Measurements from ENCODE around the gene OPN1MW2. TPM values are rescaled to one million over a fixed set of nuclear protein-coding genes. Genes with fewer than 3 reads are reported as not detected.
"Not testable (repeated sequence)": the region's sequence is repeated elsewhere in the genome, so short reads cannot be mapped to it uniquely, and the experiment has no call there.

Gene OPN1MW2
- total RNA-seq (2016; rRNA removed; fragmentation: Illumina TruSeq; extraction: Trizol) (not detected in 2 replicates), polyA plus RNA-seq (2011; rRNA removed) (not detected in 2 replicates), polyA minus RNA-seq (2011; rRNA and poly(A)+ RNA removed; ENCODE audit: low replicate concordance) (not detected in 2 replicates), Bru-seq, nascent RNA (not detected), BruChase-seq, experiment 1, labeled RNA remaining after a 6-hour chase (not detected), BruChase-seq, experiment 2, labeled RNA remaining after a 2-hour chase (not detected)
- total RNA-seq (2016; cell fraction: cytosol; rRNA removed; fragmentation: Illumina TruSeq; extraction: Trizol; ENCODE audit: low read depth), result not detected in 2 replicates
- total RNA-seq (2016; cell fraction: insoluble cytoplasmic fraction; rRNA removed; fragmentation: Illumina TruSeq; extraction: Trizol), result not detected in 2 replicates
- total RNA-seq (2016; cell fraction: membrane; rRNA removed; fragmentation: Illumina TruSeq; extraction: Trizol), result not detected in 2 replicates
- not detected in 2 replicates for total RNA-seq (2016; cell fraction: nucleus; rRNA removed; fragmentation: Illumina TruSeq; extraction: Trizol)
- polyA plus RNA-seq (2011; cell fraction: cytosol; rRNA removed), result not detected in 2 replicates
- not detected in 2 replicates for polyA plus RNA-seq (2011; cell fraction: nucleus; rRNA removed)
- polyA plus RNA-seq (2012), result not detected in 2 replicates
- not detected in 2 replicates for polyA plus RNA-seq (2016; cell fraction: cytosol; fragmentation: Illumina TruSeq; extraction: Trizol; ENCODE audit: low read depth)
- not detected in 2 replicates for polyA plus RNA-seq (2016; cell fraction: insoluble cytoplasmic fraction; fragmentation: Illumina TruSeq; extraction: Trizol; ENCODE audit: low read depth)
- polyA plus RNA-seq (2016; cell fraction: membrane; fragmentation: Illumina TruSeq; extraction: Trizol; ENCODE audit: low read depth), result not detected in 2 replicates
- not detected in 2 replicates for polyA plus RNA-seq (2016; cell fraction: nucleus; fragmentation: Illumina TruSeq; extraction: Trizol; ENCODE audit: insufficient read depth, low read depth)
- not detected in 2 replicates for polyA minus RNA-seq (2011; cell fraction: cytosol; rRNA and poly(A)+ RNA removed)
- not detected in 2 replicates for polyA minus RNA-seq (2011; cell fraction: nucleus; rRNA and poly(A)+ RNA removed)
- long read RNA-seq, experiment 1, result 0 reads
- long read RNA-seq, experiment 2, result 0 reads

DNA sequence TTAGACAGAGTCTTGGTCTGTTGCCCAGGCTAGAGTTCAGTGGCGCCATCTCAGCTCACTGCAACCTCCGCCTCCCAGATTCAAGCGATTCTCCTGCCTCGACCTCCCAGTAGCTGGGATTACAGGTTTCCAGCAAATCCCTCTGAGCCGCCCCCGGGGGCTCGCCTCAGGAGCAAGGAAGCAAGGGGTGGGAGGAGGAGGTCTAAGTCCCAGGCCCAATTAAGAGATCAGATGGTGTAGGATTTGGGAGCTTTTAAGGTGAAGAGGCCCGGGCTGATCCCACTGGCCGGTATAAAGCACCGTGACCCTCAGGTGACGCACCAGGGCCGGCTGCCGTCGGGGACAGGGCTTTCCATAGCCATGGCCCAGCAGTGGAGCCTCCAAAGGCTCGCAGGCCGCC, at the start of gene OPN1MW2:
Gene OPN1MW2, plus strand, starts transcription at position 301 of the 400 bp plus-strand sequence. Its CDS starts 60 bp downstream, at position 361.
- POLR2A ChIA-PET, FAIRE-seq: not testable (repeated sequence)
- WGBS (ENCODE audit: low lambda C conversion rate), result no CpG with 5 or more reads among the region's 16 CpGs

DNA sequence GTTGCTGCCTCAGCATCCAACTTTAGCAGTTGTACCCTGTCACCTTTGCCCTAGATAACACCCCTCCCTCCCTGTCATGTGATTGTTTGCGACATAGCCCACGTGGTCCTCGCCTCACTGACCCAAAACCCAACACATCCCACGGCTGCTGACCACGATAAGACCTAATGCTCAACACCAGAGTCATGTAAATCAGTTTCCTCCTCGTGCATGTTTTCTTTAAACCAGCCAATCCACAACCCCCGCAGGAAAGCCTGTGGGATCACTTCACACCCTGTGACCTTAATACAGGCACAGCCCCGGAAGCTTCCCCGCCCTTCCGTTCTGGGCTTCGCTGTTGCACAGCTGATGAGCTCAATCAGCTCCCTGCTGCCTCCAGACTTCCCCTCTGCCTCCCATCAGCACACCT, 47.0 kb upstream of the OPN1MW2 start:
- CTCF ChIA-PET (ENCODE audit: low intra/inter-chr PET ratio, low total read pairs); FAIRE-seq; POLR2A ChIA-PET; H3K27me3 ChIP-seq (ENCODE audit: control insufficient read depth in 1 of 2, insufficient read depth in 2 of 2, low read length in 2 of 2); H3K4me2 ChIP-seq (ENCODE audit: low read depth, low read length); BruUV-seq (replicated peaks); ATAC-seq; intact Hi-C loops (cut with micrococcal nuclease; ENCODE audit: unreplicated experiment); H3K27ac ChIP-seq (ENCODE audit: extremely low read length, insufficient read depth, low read length); H2AFZ ChIP-seq (ENCODE audit: low read length); H4K20me1 ChIP-seq (ENCODE audit: insufficient read depth, low read length); H3K9ac ChIP-seq (ENCODE audit: insufficient read depth, low read depth, low read length); H3K79me2 ChIP-seq (ENCODE audit: insufficient read depth, low read length); DNase-seq (ENCODE audit: low spot score); H3K36me3 ChIP-seq (replicated peaks in 1 of 2; ENCODE audit: control insufficient read depth in 1 of 2, insufficient read depth in 2 of 2, low read length in 2 of 2); H3K4me3 ChIP-seq (replicated peaks in 1 of 3; ENCODE audit: insufficient read depth in 1 of 3, low read depth in 2 of 3, low read length in 3 of 3); H3K4me1 ChIP-seq (ENCODE audit: insufficient read depth, low read length); H3K9me3 ChIP-seq (ENCODE audit: low read length); in situ Hi-C loops (cut with HindIII; ENCODE audit: extremely low pct_ligation_motif_present, low pct_unique_long_range_greater_than_20kb): not testable (repeated sequence)
- no CpG with 5 or more reads among the region's 11 CpGs for WGBS (ENCODE audit: low lambda C conversion rate)

More for the DNA sequence above, at the start of gene OPN1MW2:
- intact Hi-C loops (cut with micrococcal nuclease; ENCODE audit: unreplicated experiment); H2AFZ ChIP-seq (ENCODE audit: low read length); H3K4me3 ChIP-seq (replicated peaks in 1 of 3; ENCODE audit: insufficient read depth in 1 of 3, low read depth in 2 of 3, low read length in 3 of 3); H3K27ac ChIP-seq (ENCODE audit: extremely low read length, insufficient read depth, low read length); BruUV-seq (replicated peaks); H3K4me1 ChIP-seq (ENCODE audit: insufficient read depth, low read length); H3K79me2 ChIP-seq (ENCODE audit: insufficient read depth, low read length); H3K9ac ChIP-seq (ENCODE audit: insufficient read depth, low read depth, low read length); H3K36me3 ChIP-seq (replicated peaks in 1 of 2; ENCODE audit: control insufficient read depth in 1 of 2, insufficient read depth in 2 of 2, low read length in 2 of 2); DNase-seq (ENCODE audit: low spot score); CTCF ChIA-PET (ENCODE audit: low intra/inter-chr PET ratio, low total read pairs); H3K4me2 ChIP-seq (ENCODE audit: low read depth, low read length); H3K9me3 ChIP-seq (ENCODE audit: low read length); H3K27me3 ChIP-seq (ENCODE audit: control insufficient read depth in 1 of 2, insufficient read depth in 2 of 2, low read length in 2 of 2); ATAC-seq; H4K20me1 ChIP-seq (ENCODE audit: insufficient read depth, low read length); in situ Hi-C loops (cut with HindIII; ENCODE audit: extremely low pct_ligation_motif_present, low pct_unique_long_range_greater_than_20kb): not testable (repeated sequence)

DNA sequence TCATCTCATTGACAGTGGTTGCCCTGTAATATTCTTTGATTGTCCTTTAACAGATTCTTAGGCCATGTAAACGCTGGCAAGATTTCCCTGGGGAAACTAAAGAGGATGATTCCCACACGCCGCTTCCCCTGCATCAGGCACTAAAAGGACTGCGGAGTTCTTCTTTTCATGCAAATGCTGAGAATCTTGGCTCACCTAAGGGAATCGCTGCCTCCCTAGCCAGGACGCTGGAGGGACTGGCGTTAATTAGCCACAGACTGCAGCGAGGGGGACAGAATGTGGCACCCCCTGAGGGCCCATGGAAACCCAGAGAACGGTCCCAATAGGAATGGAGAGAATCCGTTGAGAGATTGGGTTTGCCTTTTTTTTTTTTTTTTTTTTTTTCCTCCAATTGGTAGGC, 45.2 kb upstream of the OPN1MW2 start:
- WGBS (ENCODE audit: low lambda C conversion rate), result no CpG with 5 or more reads among the region's 10 CpGs
- H3K36me3 ChIP-seq (replicated peaks in 1 of 2; ENCODE audit: control insufficient read depth in 1 of 2, insufficient read depth in 2 of 2, low read length in 2 of 2); H3K4me3 ChIP-seq (replicated peaks in 1 of 3; ENCODE audit: insufficient read depth in 1 of 3, low read depth in 2 of 3, low read length in 3 of 3); FAIRE-seq; H3K4me1 ChIP-seq (ENCODE audit: insufficient read depth, low read length); H3K27ac ChIP-seq (ENCODE audit: extremely low read length, insufficient read depth, low read length); H4K20me1 ChIP-seq (ENCODE audit: insufficient read depth, low read length); intact Hi-C loops (cut with micrococcal nuclease; ENCODE audit: unreplicated experiment); H3K79me2 ChIP-seq (ENCODE audit: insufficient read depth, low read length); DNase-seq (ENCODE audit: low spot score); BruUV-seq (replicated peaks); H3K9me3 ChIP-seq (ENCODE audit: low read length); H3K4me2 ChIP-seq (ENCODE audit: low read depth, low read length); H3K27me3 ChIP-seq (ENCODE audit: control insufficient read depth in 1 of 2, insufficient read depth in 2 of 2, low read length in 2 of 2); POLR2A ChIA-PET; ATAC-seq; H3K9ac ChIP-seq (ENCODE audit: insufficient read depth, low read depth, low read length); H2AFZ ChIP-seq (ENCODE audit: low read length); in situ Hi-C loops (cut with HindIII; ENCODE audit: extremely low pct_ligation_motif_present, low pct_unique_long_range_greater_than_20kb); CTCF ChIA-PET (ENCODE audit: low intra/inter-chr PET ratio, low total read pairs): not testable (repeated sequence)

DNA sequence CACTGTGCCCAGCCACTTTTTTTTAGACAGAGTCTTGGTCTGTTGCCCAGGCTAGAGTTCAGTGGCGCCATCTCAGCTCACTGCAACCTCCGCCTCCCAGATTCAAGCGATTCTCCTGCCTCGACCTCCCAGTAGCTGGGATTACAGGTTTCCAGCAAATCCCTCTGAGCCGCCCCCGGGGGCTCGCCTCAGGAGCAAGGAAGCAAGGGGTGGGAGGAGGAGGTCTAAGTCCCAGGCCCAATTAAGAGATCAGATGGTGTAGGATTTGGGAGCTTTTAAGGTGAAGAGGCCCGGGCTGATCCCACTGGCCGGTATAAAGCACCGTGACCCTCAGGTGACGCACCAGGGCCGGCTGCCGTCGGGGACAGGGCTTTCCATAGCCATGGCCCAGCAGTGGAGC, 37.3 kb upstream of the OPN1MW2 start, which contains the start of gene OPN1MW:
Gene OPN1MW, plus strand, starts transcription at position 301 of the 400 bp plus-strand sequence. Its CDS starts 82 bp downstream, at position 383.
- H3K27ac ChIP-seq (ENCODE audit: extremely low read length, insufficient read depth, low read length); ATAC-seq; DNase-seq (ENCODE audit: low spot score); BruUV-seq (replicated peaks); POLR2A ChIA-PET; H3K4me2 ChIP-seq (ENCODE audit: low read depth, low read length); in situ Hi-C loops (cut with HindIII; ENCODE audit: extremely low pct_ligation_motif_present, low pct_unique_long_range_greater_than_20kb); H3K27me3 ChIP-seq (ENCODE audit: control insufficient read depth in 1 of 2, insufficient read depth in 2 of 2, low read length in 2 of 2); CTCF ChIA-PET (ENCODE audit: low intra/inter-chr PET ratio, low total read pairs); H2AFZ ChIP-seq (ENCODE audit: low read length); H3K4me1 ChIP-seq (ENCODE audit: insufficient read depth, low read length); H4K20me1 ChIP-seq (ENCODE audit: insufficient read depth, low read length); H3K4me3 ChIP-seq (replicated peaks in 1 of 3; ENCODE audit: insufficient read depth in 1 of 3, low read depth in 2 of 3, low read length in 3 of 3); H3K79me2 ChIP-seq (ENCODE audit: insufficient read depth, low read length); intact Hi-C loops (cut with micrococcal nuclease; ENCODE audit: unreplicated experiment); H3K36me3 ChIP-seq (replicated peaks in 1 of 2; ENCODE audit: control insufficient read depth in 1 of 2, insufficient read depth in 2 of 2, low read length in 2 of 2); H3K9ac ChIP-seq (ENCODE audit: insufficient read depth, low read depth, low read length); FAIRE-seq; H3K9me3 ChIP-seq (ENCODE audit: low read length): not testable (repeated sequence)
- no CpG with 5 or more reads among the region's 14 CpGs for WGBS (ENCODE audit: low lambda C conversion rate)

All from HepG2 (cell line).